Activated CD8-positive, alpha-beta T cell treated with anti-CD3 and anti-CD28 coated beads, Interleukin-2, amount 10 ng/mL, durations not matched to agents 7 days and 5 days (primary cell): Measurements from ENCODE around the gene KLHL1. TPM values are rescaled to one million over a fixed set of nuclear protein-coding genes. Genes with fewer than 3 reads are reported as not detected.

ENCODE experiments used
- ATAC-seq: fragments of 150-1000 bp; cut with Tn5 transposase; one replicate; pipeline ENCODE4 v1.10.0; 2021; ENCODE audit warnings: moderate library complexity
- CTCF ChIA-PET: fragments of 350-600 bp; sonication (Branson Sonifier 250); formaldehyde crosslinking; loops from one replicate; lab custom pipeline; 2021; ENCODE audit warnings: antibody characterized with exemption; lab: Charles Lee
- POLR2A ChIA-PET: fragments of 350-600 bp; sonication (Branson Sonifier 250); formaldehyde crosslinking; loops from one replicate; lab custom pipeline; 2021; ENCODE audit warnings: antibody characterized with exemption; lab: Charles Lee
- DNase-seq: peaks from one replicate; pipeline ENCODE4 v3.0.0-alpha.2; 2020
- H3K27ac Mint-ChIP-seq: one replicate; pipeline ENCODE4 v1.8.0; 2021; ENCODE audit warnings: mild to moderate bottlenecking, mixed read lengths
- H3K27me3 Mint-ChIP-seq: one replicate; pipeline ENCODE4 v1.8.0; 2021; ENCODE audit warnings: low read depth, mixed read lengths
- H3K36me3 Mint-ChIP-seq: one replicate; pipeline ENCODE4 v1.8.0; 2021; ENCODE audit warnings: low read depth, mixed read lengths
- H3K4me1 Mint-ChIP-seq: one replicate; pipeline ENCODE4 v1.8.0; 2021; ENCODE audit warnings: low read depth, mixed read lengths
- H3K4me3 Mint-ChIP-seq: one replicate; pipeline ENCODE4 v1.8.0; 2021; ENCODE audit warnings: mild to moderate bottlenecking, mixed read lengths
- H3K9me3 Mint-ChIP-seq: one replicate; pipeline ENCODE4 v1.8.0; 2022; ENCODE audit warnings: mixed read lengths; ENCODE audit not compliant: insufficient read depth
- total RNA-seq, 2 experiments: library from RNA; stranded (reverse); gene quantifications; one replicate each; pipeline ENCODE4 v1.2.3, GENCODE V29; 2021

The KLHL1 gene
- total RNA-seq, 2 experiments from 2014 or later, result not detected

DNA sequence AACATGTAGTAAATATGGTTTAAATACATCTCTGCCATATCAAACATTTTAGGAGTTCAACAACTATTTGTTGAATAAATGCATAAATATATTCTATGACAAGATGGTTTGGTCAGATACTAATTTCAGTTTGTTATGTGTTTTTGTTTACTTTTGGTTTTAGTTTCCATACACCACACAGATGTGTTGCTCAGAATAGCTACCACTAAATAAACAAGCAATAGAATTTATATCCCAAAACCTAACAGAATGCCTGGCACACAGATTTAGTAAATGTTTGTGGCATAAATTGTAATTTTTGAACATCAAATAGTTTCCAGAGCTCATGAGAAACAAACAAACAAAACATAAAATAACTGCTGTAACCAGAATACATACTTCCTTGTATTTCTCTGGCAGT is 127.5 kb downstream of the KLHL1 start:
- no peaks in the 10 kb centered on the region for H3K36me3 Mint-ChIP-seq
- no peaks in the 10 kb centered on the region for H3K4me1 Mint-ChIP-seq
- H3K4me3 Mint-ChIP-seq, result no peak overlapping the region
- ATAC-seq (no peak), DNase-seq (no peak)
- H3K9me3 Mint-ChIP-seq, result peaks cover 4% of the 10 kb centered on the region
- ChIA-PET CTCF (no interaction called here), POLR2A (no interaction called here)
- no peaks in the 10 kb centered on the region for H3K27me3 Mint-ChIP-seq
- no peak overlapping the region for H3K27ac Mint-ChIP-seq

DNA sequence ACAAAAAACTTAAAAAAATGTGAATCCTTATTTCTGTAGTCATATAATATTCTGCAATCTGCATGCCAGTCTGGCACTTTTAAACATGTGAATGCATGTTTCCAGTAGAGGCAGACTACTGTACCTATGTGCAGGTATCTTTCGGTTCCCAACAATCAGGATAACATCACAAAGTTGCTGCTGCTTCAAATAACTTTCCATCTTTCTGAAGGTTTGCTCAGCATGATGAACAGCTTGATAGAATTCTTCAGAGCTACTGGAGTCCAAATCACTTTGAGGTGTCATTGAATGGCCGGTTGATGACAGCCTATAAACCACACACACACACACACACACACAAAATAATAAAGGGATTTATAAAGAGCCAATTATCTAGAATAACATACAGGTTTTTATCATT is 132.8 kb downstream of the KLHL1 start:
- ChIA-PET CTCF (no interaction called here), POLR2A (no interaction called here)
- no peaks in the 10 kb centered on the region for H3K27me3 Mint-ChIP-seq
- no peak overlapping the region for H3K4me3 Mint-ChIP-seq
- H3K4me1 Mint-ChIP-seq, result no peaks in the 10 kb centered on the region
- no peaks in the 10 kb centered on the region for H3K36me3 Mint-ChIP-seq
- no peaks in the 10 kb centered on the region for H3K9me3 Mint-ChIP-seq
- no peak overlapping the region for H3K27ac Mint-ChIP-seq
- DNase-seq, result no peak
- ATAC-seq, result no peak

DNA sequence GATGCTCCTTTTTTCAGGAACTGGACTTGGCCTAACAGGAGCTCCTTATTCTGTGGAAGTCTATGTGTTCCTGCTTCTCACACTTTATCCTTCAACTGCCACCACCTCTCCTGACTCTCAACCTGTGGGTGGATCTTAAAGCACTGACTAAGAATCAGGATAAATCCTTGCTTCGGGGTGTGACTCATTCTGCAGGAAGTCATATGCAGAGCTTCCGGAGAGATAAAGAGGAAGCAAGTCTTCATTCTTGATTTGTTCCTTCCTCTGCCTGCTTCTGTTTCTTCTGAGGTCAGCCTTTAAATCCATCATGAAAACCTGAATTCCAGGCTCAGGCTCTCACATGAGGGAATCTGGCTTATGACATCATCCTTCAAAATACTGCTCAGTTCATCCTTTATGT is 137.7 kb downstream of the KLHL1 start:
- no peak overlapping the region for H3K4me3 Mint-ChIP-seq
- ChIA-PET CTCF (no interaction called here), POLR2A (no interaction called here)
- DNase-seq (no peak), ATAC-seq (no peak)
- no peaks in the 10 kb centered on the region for H3K27me3 Mint-ChIP-seq
- no peak overlapping the region for H3K27ac Mint-ChIP-seq
- peaks cover 10% of the 10 kb centered on the region for H3K9me3 Mint-ChIP-seq
- H3K36me3 Mint-ChIP-seq, result no peaks in the 10 kb centered on the region
- no peaks in the 10 kb centered on the region for H3K4me1 Mint-ChIP-seq

DNA sequence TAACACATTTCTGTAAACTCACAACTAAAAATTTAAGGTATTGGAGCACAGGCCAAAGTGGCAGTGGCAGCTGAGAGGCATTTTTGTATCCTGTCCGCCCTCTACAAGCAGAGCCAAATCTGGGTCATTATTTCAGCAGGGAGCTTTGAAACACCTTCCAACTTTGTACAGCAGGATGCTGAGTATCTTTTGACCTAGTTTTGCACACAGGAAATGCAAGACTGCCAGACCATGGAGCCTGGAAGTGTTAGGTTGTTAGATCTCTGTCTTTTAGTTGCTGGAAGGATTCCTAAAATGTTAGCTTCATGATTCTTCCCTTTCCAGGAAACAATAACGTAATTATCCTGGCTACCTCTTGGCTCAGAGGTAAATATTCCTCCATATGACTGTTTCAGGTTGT is 149.2 kb downstream of the KLHL1 start:
- ChIA-PET POLR2A (no interaction called here), CTCF (no interaction called here)
- Mint-ChIP-seq H3K27me3 (no peaks in the 10 kb centered on the region), H3K27ac (no peak overlapping the region), H3K9me3 (peaks cover 10% of the 10 kb centered on the region), H3K4me3 (no peak overlapping the region), H3K36me3 (no peaks in the 10 kb centered on the region), H3K4me1 (no peaks in the 10 kb centered on the region)
- DNase-seq (no peak), ATAC-seq (no peak)

DNA sequence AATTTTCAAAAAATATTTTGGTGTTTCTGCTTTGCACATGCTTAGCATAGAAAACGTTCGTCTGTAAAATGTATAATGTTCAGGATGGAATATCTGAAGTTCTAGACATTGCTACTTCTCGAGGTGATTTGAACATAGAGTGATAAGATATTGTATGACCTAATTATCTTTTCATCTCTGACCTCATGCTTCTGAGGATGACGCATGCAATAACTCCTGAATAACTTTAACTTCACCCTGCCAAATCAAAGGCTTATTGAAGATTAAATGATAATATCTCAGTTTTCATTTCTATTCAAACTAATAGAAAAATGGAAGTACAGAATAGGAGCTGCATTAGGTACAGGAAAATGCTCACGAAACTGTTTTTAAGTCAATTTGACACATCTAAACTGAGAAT is 151.4 kb downstream of the KLHL1 start:
- Mint-ChIP-seq H3K36me3 (no peaks in the 10 kb centered on the region), H3K9me3 (peaks cover 14% of the 10 kb centered on the region), H3K4me3 (no peak overlapping the region), H3K27ac (no peak overlapping the region), H3K27me3 (no peaks in the 10 kb centered on the region), H3K4me1 (no peaks in the 10 kb centered on the region)
- CTCF ChIA-PET, result no interaction called here
- POLR2A ChIA-PET, result no interaction called here
- DNase-seq (no peak), ATAC-seq (no peak)

DNA sequence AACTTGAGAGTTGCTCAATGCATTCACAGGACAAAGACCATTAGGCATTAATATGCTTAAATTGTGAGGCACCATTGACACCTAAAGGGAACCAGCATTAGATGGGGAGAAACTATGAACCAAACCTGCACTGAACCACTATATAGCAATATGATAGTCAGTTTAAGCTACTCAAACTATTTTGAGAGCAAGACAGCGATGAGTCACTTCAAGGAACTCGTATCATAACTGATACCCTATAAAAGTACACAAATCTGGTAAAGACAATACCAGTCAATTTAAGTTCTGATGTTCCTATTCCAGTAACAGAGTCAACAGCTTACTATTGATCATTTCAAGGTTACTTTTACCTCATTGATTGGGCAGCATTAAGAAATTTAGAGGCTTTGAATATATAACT is 151.9 kb downstream of the KLHL1 start:
- no peak for DNase-seq
- POLR2A ChIA-PET, result no interaction called here
- no peak for ATAC-seq
- Mint-ChIP-seq H3K36me3 (no peaks in the 10 kb centered on the region), H3K4me3 (no peak overlapping the region), H3K9me3 (peaks cover 19% of the 10 kb centered on the region), H3K4me1 (no peaks in the 10 kb centered on the region), H3K27me3 (no peaks in the 10 kb centered on the region), H3K27ac (no peak overlapping the region)
- CTCF ChIA-PET, result no interaction called here

DNA sequence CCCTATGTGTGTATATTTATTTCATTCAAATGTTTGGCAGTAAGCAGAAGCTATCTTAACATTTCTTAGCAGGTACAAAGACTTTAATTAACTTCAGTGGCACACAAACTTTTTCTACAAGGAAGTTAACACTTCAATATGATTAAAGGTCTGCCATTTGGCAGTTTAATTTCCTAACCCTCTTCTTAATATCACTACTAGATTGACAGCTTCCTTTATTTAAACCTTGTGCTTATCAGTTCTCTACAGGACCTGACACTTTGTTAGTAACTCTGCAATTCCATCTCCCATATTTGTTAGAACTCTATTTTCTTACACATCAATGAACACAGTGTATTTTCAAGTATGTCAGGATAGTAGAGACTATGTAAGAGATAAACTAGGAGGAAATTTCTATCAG is 153.0 kb downstream of the KLHL1 start:
- Mint-ChIP-seq H3K27ac (no peak overlapping the region), H3K4me1 (no peaks in the 10 kb centered on the region), H3K4me3 (no peak overlapping the region), H3K9me3 (peaks cover 23% of the 10 kb centered on the region), H3K36me3 (no peaks in the 10 kb centered on the region), H3K27me3 (no peaks in the 10 kb centered on the region)
- DNase-seq (no peak), ATAC-seq (no peak)
- CTCF ChIA-PET, result no interaction called here
- POLR2A ChIA-PET, result no interaction called here

DNA sequence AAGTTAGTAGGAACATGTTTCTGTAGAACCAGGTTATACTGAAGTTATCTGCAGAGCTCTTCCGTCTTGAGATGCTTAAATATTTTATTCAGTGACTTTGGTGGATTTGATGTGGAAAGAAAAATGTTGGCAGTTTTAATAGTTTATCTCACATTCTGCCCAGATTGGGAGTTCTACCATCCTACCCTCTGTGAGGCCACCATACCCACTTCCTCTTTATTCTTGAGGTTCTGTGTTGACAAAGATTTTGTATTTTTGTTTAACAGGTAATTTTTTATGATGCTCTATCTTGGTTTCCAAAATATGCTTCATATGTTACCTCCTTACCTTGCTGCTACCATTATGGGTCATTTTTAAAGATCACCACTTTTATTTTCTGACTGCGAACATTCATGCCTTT is 156.8 kb downstream of the KLHL1 start:
- H3K4me1 Mint-ChIP-seq, result no peaks in the 10 kb centered on the region
- H3K36me3 Mint-ChIP-seq, result no peaks in the 10 kb centered on the region
- H3K9me3 Mint-ChIP-seq, result peaks cover 25% of the 10 kb centered on the region
- ChIA-PET CTCF (no interaction called here), POLR2A (no interaction called here)
- no peak overlapping the region for H3K4me3 Mint-ChIP-seq
- DNase-seq (no peak), ATAC-seq (no peak)
- no peak overlapping the region for H3K27ac Mint-ChIP-seq
- no peaks in the 10 kb centered on the region for H3K27me3 Mint-ChIP-seq

DNA sequence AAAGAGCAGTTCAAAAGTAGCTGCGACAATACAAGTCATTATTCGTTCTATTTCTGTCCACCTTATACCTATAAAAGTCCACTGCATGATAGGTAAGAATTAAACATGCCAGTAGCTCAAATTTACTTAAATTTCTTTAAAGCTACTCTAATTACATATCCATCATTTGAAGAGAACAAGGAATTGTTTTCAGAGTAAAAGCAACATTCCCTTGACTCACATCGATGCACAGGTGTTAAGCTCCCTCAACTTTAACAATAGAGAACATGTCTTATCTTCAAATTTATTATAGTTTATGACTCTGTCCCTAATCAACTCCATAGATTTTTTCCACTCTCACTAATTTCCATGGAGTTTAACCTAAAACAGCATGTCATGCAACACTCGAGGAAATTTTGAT is 158.1 kb downstream of the KLHL1 start:
- H3K4me1 Mint-ChIP-seq, result no peaks in the 10 kb centered on the region
- ChIA-PET POLR2A (no interaction called here), CTCF (no interaction called here)
- no peaks in the 10 kb centered on the region for H3K27me3 Mint-ChIP-seq
- H3K9me3 Mint-ChIP-seq, result peaks cover 25% of the 10 kb centered on the region
- H3K27ac Mint-ChIP-seq, result no peak overlapping the region
- H3K36me3 Mint-ChIP-seq, result no peaks in the 10 kb centered on the region
- no peak overlapping the region for H3K4me3 Mint-ChIP-seq
- DNase-seq (no peak), ATAC-seq (no peak)

DNA sequence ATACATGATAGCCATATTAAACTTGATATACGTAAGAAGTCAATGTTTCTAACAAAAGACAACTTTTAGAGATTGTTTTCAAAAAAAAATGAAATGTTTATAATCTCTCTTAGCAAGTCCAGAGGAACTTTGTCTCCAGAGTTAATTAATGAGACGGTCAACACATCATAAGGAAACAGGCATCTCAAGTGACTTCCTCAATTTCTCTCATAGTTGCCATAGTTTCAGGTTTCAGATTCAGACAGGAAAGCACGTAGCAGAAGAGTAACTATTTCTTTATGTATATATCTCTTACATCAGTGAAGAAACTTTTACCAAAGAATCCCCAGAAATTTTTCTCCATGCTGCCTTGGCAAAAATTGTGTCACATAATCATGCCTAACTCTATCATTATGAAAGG is 160.2 kb downstream of the KLHL1 start:
- Mint-ChIP-seq H3K36me3 (no peaks in the 10 kb centered on the region), H3K4me3 (no peak overlapping the region)
- POLR2A ChIA-PET, result no interaction called here

DNA sequence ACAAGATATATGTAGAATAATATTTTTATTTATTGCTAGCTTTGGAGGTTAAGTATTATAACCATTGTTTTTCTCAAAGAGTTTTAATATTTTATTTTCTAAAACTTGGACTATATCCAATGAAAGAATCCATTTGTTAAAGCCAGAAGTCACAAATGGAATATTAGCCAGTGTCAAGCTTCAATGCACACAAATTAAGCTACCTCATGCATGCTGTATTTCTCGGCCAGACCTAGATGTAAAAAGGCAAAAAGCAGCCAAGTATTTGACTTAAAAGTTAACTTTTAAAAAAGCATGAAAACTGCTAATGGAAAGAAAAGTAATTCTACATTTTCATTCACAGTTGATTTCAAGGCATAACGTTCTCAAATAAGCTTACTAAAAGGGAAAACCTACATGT is 160.7 kb downstream of the KLHL1 start:
- DNase-seq (no peak), ATAC-seq (no peak)
- CTCF ChIA-PET, result no interaction called here
- no peaks in the 10 kb centered on the region for H3K27me3 Mint-ChIP-seq
- H3K9me3 Mint-ChIP-seq, result peaks cover 22% of the 10 kb centered on the region
- H3K27ac Mint-ChIP-seq, result no peak overlapping the region
- POLR2A ChIA-PET, result no interaction called here
- no peak overlapping the region for H3K4me3 Mint-ChIP-seq
- H3K36me3 Mint-ChIP-seq, result no peaks in the 10 kb centered on the region
- no peaks in the 10 kb centered on the region for H3K4me1 Mint-ChIP-seq

More for the DNA sequence above, 160.2 kb downstream of the KLHL1 start:
- peaks cover 25% of the 10 kb centered on the region for H3K9me3 Mint-ChIP-seq
- ATAC-seq (no peak), DNase-seq (no peak)
- CTCF ChIA-PET, result no interaction called here
- H3K27ac Mint-ChIP-seq, result no peak overlapping the region
- no peaks in the 10 kb centered on the region for H3K4me1 Mint-ChIP-seq
- no peaks in the 10 kb centered on the region for H3K27me3 Mint-ChIP-seq

DNA sequence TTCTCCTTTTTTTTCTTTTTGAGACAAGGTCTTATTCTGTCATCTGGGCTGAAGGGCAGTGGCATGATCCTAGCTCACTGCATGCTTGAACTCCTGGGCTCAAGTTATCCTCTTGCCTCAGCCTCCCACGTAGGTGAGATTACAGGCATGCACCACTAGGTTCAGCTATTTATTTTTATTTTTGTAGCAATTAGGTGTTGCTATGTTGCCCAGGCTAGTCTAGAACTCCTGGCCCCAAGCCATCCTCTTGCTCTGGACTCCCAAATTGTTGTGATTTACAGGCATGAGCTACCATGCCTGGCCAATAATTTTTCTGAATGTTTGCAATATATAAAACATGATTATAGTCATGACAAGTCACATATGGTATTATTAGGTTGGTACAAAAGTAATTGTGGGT is 161.7 kb downstream of the KLHL1 start:
- peaks cover 18% of the 10 kb centered on the region for H3K9me3 Mint-ChIP-seq
- H3K4me1 Mint-ChIP-seq, result no peaks in the 10 kb centered on the region
- H3K4me3 Mint-ChIP-seq, result no peak overlapping the region
- H3K36me3 Mint-ChIP-seq, result no peaks in the 10 kb centered on the region
- CTCF ChIA-PET, result no interaction called here
- H3K27ac Mint-ChIP-seq, result no peak overlapping the region
- ATAC-seq (no peak), DNase-seq (no peak)
- no peaks in the 10 kb centered on the region for H3K27me3 Mint-ChIP-seq
- POLR2A ChIA-PET, result no interaction called here

DNA sequence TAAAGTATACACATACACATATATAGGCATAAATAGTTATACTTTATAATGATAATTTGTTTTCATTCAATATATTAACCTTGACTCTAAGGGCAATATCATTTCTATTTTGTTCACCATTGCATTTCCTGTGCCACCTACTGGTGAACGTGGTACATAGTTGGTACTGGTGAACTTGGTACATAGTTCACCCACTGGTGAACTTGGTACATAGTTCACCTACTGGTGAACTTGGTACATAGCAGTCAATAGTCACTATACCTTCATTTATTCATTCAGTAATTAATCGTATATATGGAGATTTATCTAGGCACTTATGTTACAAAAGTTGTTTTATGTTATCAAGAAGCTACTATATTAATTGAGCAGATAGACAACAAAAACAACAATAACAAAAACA is 173.2 kb downstream of the KLHL1 start:
- no peak for DNase-seq
- H3K36me3 Mint-ChIP-seq, result no peaks in the 10 kb centered on the region
- no peaks in the 10 kb centered on the region for H3K9me3 Mint-ChIP-seq
- ChIA-PET POLR2A (no interaction called here), CTCF (no interaction called here)
- H3K4me3 Mint-ChIP-seq, result no peak overlapping the region
- no peaks in the 10 kb centered on the region for H3K4me1 Mint-ChIP-seq
- ATAC-seq, result no peak
- no peak overlapping the region for H3K27ac Mint-ChIP-seq
- no peaks in the 10 kb centered on the region for H3K27me3 Mint-ChIP-seq
